A673 (cell line): Measurements from ENCODE around the gene SHISA9. TPM values are rescaled to one million over a fixed set of nuclear protein-coding genes. Genes with fewer than 3 reads are reported as not detected.

Experiments used
- BruUV-seq: library from RNA; stranded (reverse); fragments of 400-500 nt; replicated peaks from 2 replicates; lab custom pipeline; 2021; lab: Mats Ljungman, UMichigan
- CTCF ChIA-PET: fragments of 300-600 bp; sonication (Branson Sonifier 250); formaldehyde crosslinking; loops from one replicate; lab custom pipeline; 2022; ENCODE audit warnings: antibody characterized with exemption; lab: Charles Lee
- POLR2A ChIA-PET: fragments of 300-600 bp; sonication (Branson Sonifier 250); formaldehyde crosslinking; loops from one replicate; lab custom pipeline; 2022; ENCODE audit warnings: antibody characterized with exemption; ENCODE audit not compliant: low non-redundant PET; lab: Charles Lee
- DNase-seq: peaks from one replicate; pipeline ENCODE4 v3.0.0-alpha.2; 2015; ENCODE audit warnings: low spot score
- H3K27ac ChIP-seq: fragments of 200-600 bp; sonication (generic); 2 replicates; pipeline ENCODE4 v1.5.1; 2016; ENCODE audit warnings: mixed run types, low read depth, mild to moderate bottlenecking, mixed read lengths, antibody characterized with exemption, low read length; ENCODE audit not compliant: poor library complexity, severe bottlenecking
- H3K27me3 ChIP-seq: fragments of 200-600 bp; sonication (generic); replicated peaks from 2 replicates; pipeline ENCODE4 v1.6.1; 2017; ENCODE audit warnings: mixed run types, low read depth, mild to moderate bottlenecking, mixed read lengths, antibody characterized with exemption, low read length; ENCODE audit not compliant: insufficient read depth, poor library complexity
- H3K36me3 ChIP-seq: fragments of 200-600 bp; sonication (generic); 2 replicates; pipeline ENCODE4 v1.6.1; 2016; ENCODE audit warnings: mixed run types, mild to moderate bottlenecking, mixed read lengths, antibody characterized with exemption, low read length; ENCODE audit not compliant: insufficient read depth, poor library complexity, severe bottlenecking
- H3K4me1 ChIP-seq: fragments of 200-600 bp; sonication (generic); 2 replicates; pipeline ENCODE4 v1.6.1; 2017; ENCODE audit warnings: mixed run types, mild to moderate bottlenecking, mixed read lengths, antibody characterized with exemption, low read length; ENCODE audit not compliant: insufficient read depth, poor library complexity, severe bottlenecking
- H3K4me3 ChIP-seq: fragments of 200-600 bp; sonication (generic); 2 replicates; pipeline ENCODE4 v1.5.1; 2016; ENCODE audit warnings: low read depth, mixed run types, mild to moderate bottlenecking, mixed read lengths, low read length; ENCODE audit not compliant: poor library complexity, severe bottlenecking
- H3K9me3 ChIP-seq: fragments of 200-600 bp; sonication (generic); 2 replicates; pipeline ENCODE4 v1.6.1; 2016; ENCODE audit warnings: mixed run types, low read depth, mild to moderate bottlenecking, mixed read lengths, antibody characterized with exemption, low read length; ENCODE audit not compliant: poor library complexity, severe bottlenecking
- EZH2 ChIP-seq: fragments of 200-600 bp; sonication (generic); IDR thresholded peaks from 2 replicates; pipeline ENCODE4 v1.6.1; 2017; ENCODE audit warnings: borderline replicate concordance, low read depth, mild to moderate bottlenecking, mixed read lengths, antibody characterized with exemption, low read length; ENCODE audit not compliant: poor library complexity, severe bottlenecking
- intact Hi-C: fragments of 100-400 bp; cut with micrococcal nuclease; formaldehyde crosslinking; loops from one replicate; pipeline ENCODE4 v1.10.0; 2022; ENCODE audit not compliant: unreplicated experiment
- total RNA-seq: library from RNA; stranded (reverse); gene quantifications from 2 replicates; pipeline ENCODE4 v1.2.3, GENCODE V29; 2021
- TF ChIP-seq, protein P1 (sequence below): fragments of 300-800, 200-600 bp; sonication (generic); conservative IDR thresholded peaks from 2 replicates; pipeline ENCODE4 v1.5.1; 2017; ENCODE audit warnings: low read depth, mild to moderate bottlenecking, antibody characterized with exemption, low read length, moderate library complexity, mixed read lengths

Gene SHISA9
- total RNA-seq, 1 experiment from 2014 or later = not detected

DNA sequence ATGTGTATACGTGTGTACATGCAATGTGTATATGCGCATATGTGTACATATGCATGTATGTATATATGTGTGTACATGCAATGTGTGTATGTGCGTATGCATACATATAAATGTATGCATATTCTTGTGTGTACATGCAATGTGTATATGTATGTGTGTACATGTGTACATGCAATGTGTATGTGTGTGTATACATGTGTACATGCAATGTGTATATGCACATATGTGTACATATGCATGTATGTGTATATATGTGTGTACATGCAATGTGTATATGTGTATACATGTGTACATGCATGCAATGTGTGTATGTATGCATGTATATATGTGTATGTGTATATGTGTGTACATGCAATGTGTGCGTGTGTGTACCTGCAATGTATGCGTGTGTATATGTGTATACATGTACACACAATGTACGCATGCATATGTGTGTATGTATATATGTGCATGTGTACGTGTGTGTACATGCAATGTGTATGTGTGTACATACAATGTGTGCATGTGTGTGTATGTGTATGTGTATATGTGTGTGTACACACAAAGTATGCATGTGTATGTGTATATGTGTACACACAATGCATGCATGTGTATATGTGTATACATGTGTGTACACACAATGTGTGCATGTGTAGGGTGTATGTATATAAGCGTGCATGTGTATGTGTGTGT is 167.7 kb downstream of the SHISA9 start:
- ChIA-PET CTCF (no interaction called here), POLR2A (no interaction called here)
- H3K36me3 ChIP-seq = no peaks in the 10 kb centered on the region
- intact Hi-C loops = no loop called here
- H3K27me3 ChIP-seq = no peaks in the 10 kb centered on the region
- no TSS peak for BruUV-seq
- no peak overlapping the region for H3K27ac ChIP-seq
- DNase-seq = no peak
- no peaks in the 10 kb centered on the region for H3K4me1 ChIP-seq
- H3K9me3 ChIP-seq = peaks cover 4% of the 10 kb centered on the region
- H3K4me3 ChIP-seq = no peak overlapping the region
- TF ChIP-seq, protein P1, sequence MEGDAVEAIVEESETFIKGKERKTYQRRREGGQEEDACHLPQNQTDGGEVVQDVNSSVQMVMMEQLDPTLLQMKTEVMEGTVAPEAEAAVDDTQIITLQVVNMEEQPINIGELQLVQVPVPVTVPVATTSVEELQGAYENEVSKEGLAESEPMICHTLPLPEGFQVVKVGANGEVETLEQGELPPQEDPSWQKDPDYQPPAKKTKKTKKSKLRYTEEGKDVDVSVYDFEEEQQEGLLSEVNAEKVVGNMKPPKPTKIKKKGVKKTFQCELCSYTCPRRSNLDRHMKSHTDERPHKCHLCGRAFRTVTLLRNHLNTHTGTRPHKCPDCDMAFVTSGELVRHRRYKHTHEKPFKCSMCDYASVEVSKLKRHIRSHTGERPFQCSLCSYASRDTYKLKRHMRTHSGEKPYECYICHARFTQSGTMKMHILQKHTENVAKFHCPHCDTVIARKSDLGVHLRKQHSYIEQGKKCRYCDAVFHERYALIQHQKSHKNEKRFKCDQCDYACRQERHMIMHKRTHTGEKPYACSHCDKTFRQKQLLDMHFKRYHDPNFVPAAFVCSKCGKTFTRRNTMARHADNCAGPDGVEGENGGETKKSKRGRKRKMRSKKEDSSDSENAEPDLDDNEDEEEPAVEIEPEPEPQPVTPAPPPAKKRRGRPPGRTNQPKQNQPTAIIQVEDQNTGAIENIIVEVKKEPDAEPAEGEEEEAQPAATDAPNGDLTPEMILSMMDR = no peak
- no peak for TF ChIP-seq EZH2

GRCh38 chr16:13070268-13070667 is 168.9 kb downstream of the SHISA9 start:
- intact Hi-C loops = no loop called here
- Histone ChIP-seq H3K9me3 (peaks cover 10% of the 10 kb centered on the region), H3K36me3 (no peaks in the 10 kb centered on the region), H3K27ac (no peak overlapping the region), H3K4me1 (no peaks in the 10 kb centered on the region), H3K4me3 (no peak overlapping the region), H3K27me3 (no peaks in the 10 kb centered on the region)
- DNase-seq = no peak
- TF ChIP-seq, protein P1 = no peak
- TF ChIP-seq EZH2 = no peak
- BruUV-seq = no TSS peak
- ChIA-PET POLR2A (no interaction called here), CTCF (no interaction called here)

GRCh38 chr16:13076878-13077277 is 175.5 kb downstream of the SHISA9 start:
- no peak for TF ChIP-seq EZH2
- Histone ChIP-seq H3K27me3 (no peaks in the 10 kb centered on the region), H3K27ac (no peak overlapping the region), H3K36me3 (no peaks in the 10 kb centered on the region), H3K4me3 (no peak overlapping the region), H3K9me3 (peaks cover 18% of the 10 kb centered on the region), H3K4me1 (no peaks in the 10 kb centered on the region)
- intact Hi-C loops = no loop called here
- CTCF ChIA-PET = no interaction called here
- no peak for DNase-seq
- no TSS peak for BruUV-seq
- POLR2A ChIA-PET = no interaction called here

GRCh38 chr16:13077816-13078215 is 176.4 kb downstream of the SHISA9 start:
- H3K27ac ChIP-seq = no peak overlapping the region
- intact Hi-C loops = no loop called here
- H3K27me3 ChIP-seq = no peaks in the 10 kb centered on the region
- BruUV-seq = no TSS peak
- POLR2A ChIA-PET = no interaction called here
- CTCF ChIA-PET = no interaction called here
- H3K36me3 ChIP-seq = no peaks in the 10 kb centered on the region
- peaks cover 21% of the 10 kb centered on the region for H3K9me3 ChIP-seq
- TF ChIP-seq, protein P1 = no peak
- no peak for TF ChIP-seq EZH2
- H3K4me1 ChIP-seq = no peaks in the 10 kb centered on the region
- H3K4me3 ChIP-seq = no peak overlapping the region
- DNase-seq = no peak
